Vagina (tissue), 2 donors: ENCODE measurements around the gene METTL16. TPM values are rescaled to one million over a fixed set of nuclear protein-coding genes. Genes with fewer than 3 reads are reported as not detected.

ENCODE experiments used
- DNase-seq, 2 donors: peaks; one replicate each; pipeline ENCODE4 v3.0.0-alpha.2; 2017; ENCODE audit errors: extremely low spot score in 2 of 2
- H3K27ac ChIP-seq: fragments of 200-600 bp; sonication (generic); one replicate; pipeline ENCODE4 v1.5.1; 2019
- H3K27me3 ChIP-seq: fragments of 200-600 bp; sonication (generic); one replicate; pipeline ENCODE4 v1.5.1; 2019
- H3K36me3 ChIP-seq, 2 donors: fragments of 200-600 bp; sonication (generic); one replicate each; pipeline ENCODE4 v1.5.1; 2017 to 2019
- H3K4me1 ChIP-seq: fragments of 200-600 bp; sonication (generic); one replicate; pipeline ENCODE4 v1.5.1; 2019
- H3K4me3 ChIP-seq, 2 donors: fragments of 200-600 bp; sonication (generic); 1 replicate in 1 of 2; 2 replicates in 1 of 2; pipeline ENCODE4 v1.5.1; 2016 to 2019
- H3K9me3 ChIP-seq: fragments of 200-600 bp; sonication (generic); one replicate; pipeline ENCODE4 v1.5.1; 2019
- POLR2A ChIP-seq, 2 donors: fragments of 450-650 bp; IDR thresholded peaks; one replicate each; pipeline ENCODE4 v1.6.1; 2017; ENCODE audit warnings: antibody characterized with exemption in 2 of 2, mild to moderate bottlenecking in 2 of 2, moderate library complexity in 2 of 2
- POLR2AphosphoS5 ChIP-seq, 2 donors: sonication (generic); formaldehyde crosslinking; IDR thresholded peaks; one replicate each; pipeline ENCODE4 v1.9.0; 2017; ENCODE audit warnings: antibody characterized with exemption in 2 of 2, mild to moderate bottlenecking in 2 of 2, low read depth in 1 of 2; ENCODE audit not compliant: insufficient read depth in 1 of 2
- intact Hi-C: fragments of 100-400 bp; cut with DNase I; formaldehyde crosslinking; loops from one replicate; pipeline ENCODE4 v1.15.1; 2023
- total RNA-seq: library from RNA; depleted of rRNA; stranded (reverse); fragments of >200 nt; gene quantifications from one replicate; pipeline ENCODE4 v1.2.3, GENCODE V29; 2016
- TF ChIP-seq, protein P1 (sequence below), 3 experiments: fragments of 450-650 bp in 2 of 3; fragments of 200-600 bp in 1 of 3; sonication (generic) in 1 of 3; IDR thresholded peaks; one replicate each; pipeline ENCODE4 v1.5.1; 2017 to 2019; ENCODE audit warnings: antibody characterized with exemption in 3 of 3, mild to moderate bottlenecking in 2 of 3, moderate library complexity in 2 of 3

Gene METTL16
- total RNA-seq, 1 donor from 2014 or later, result 30.4 TPM

DNA sequence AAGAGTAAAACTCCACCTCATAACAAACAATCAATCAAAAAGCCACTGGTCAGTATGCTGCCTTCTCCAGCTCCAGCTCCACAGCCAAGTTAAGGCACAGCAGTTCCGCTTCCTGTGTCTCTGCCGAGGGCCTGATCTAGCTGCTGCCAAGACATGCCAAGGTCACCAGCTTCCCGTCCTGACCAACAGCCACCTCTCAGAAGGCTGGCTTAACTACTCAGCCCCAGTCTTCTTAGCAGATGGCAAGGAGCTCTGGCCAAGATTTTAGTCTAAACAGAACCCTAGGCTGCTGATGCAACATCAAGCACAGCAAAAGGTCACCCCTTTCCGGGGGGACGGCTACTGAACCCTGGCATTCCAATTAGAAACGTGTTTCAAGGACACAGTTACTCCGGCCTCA, 93.1 kb downstream of the METTL16 start:
- peaks cover 19% of the 10 kb centered on the region for H3K4me1 ChIP-seq
- no peak overlapping the region for H3K4me3 ChIP-seq
- no peak for DNase-seq
- TF ChIP-seq POLR2A (IDR thresholded peaks at IDR 0.05) (no peak), POLR2AphosphoS5 (IDR thresholded peaks at IDR 0.05; ENCODE audit: insufficient read depth in 1 of 2, low read depth in 1 of 2) (no peak)
- TF ChIP-seq, protein P1, sequence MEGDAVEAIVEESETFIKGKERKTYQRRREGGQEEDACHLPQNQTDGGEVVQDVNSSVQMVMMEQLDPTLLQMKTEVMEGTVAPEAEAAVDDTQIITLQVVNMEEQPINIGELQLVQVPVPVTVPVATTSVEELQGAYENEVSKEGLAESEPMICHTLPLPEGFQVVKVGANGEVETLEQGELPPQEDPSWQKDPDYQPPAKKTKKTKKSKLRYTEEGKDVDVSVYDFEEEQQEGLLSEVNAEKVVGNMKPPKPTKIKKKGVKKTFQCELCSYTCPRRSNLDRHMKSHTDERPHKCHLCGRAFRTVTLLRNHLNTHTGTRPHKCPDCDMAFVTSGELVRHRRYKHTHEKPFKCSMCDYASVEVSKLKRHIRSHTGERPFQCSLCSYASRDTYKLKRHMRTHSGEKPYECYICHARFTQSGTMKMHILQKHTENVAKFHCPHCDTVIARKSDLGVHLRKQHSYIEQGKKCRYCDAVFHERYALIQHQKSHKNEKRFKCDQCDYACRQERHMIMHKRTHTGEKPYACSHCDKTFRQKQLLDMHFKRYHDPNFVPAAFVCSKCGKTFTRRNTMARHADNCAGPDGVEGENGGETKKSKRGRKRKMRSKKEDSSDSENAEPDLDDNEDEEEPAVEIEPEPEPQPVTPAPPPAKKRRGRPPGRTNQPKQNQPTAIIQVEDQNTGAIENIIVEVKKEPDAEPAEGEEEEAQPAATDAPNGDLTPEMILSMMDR (IDR thresholded peaks at IDR 0.05), result no peak
- no peak overlapping the region for H3K27ac ChIP-seq
- no peaks in the 10 kb centered on the region for H3K27me3 ChIP-seq
- peaks cover 0 to 14% of the 10 kb centered on the region in 2 donors for H3K36me3 ChIP-seq
- intact Hi-C loops, result no loop called here
- H3K9me3 ChIP-seq, result no peaks in the 10 kb centered on the region

DNA sequence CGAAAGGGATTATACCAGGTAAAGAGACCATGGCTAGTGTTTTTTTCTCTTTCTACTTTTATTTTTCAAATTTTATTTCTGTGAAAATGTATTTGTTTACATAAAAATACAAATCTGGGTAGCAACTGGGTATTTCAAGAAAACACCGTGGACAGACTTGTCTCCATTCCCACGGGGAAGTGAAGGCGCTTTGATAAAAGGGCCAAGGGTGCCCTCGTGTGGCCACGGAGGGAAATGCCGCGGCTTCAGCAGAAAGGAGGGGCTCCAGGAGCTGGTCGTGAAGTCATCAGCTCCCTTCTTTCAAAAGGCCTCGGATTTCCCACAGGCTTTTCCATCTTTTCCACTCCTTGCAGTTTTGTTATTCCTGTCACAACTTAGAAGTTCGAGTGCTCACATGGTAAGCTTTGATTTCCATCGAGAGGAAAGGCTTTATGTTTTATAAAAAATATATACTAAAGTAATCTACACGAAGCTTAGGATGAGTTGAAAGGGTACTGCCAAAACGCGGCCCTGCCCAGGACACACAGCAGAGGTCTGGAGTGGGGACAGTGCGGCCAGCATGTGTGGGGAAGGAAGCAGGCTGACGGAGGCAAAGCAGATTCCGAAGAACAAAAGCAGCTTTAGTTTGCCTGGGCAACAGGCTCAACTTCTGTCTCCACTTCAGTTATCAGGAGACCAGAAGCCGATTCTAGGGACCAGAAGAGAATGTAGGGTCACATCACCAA, 95.5 kb downstream of the METTL16 start:
- peaks cover 0 to 14% of the 10 kb centered on the region in 2 donors for H3K36me3 ChIP-seq
- DNase-seq, result no peak
- H3K27me3 ChIP-seq, result no peaks in the 10 kb centered on the region
- peak overlapping the region; percentile 66 for H3K27ac ChIP-seq
- no peaks in the 10 kb centered on the region for H3K9me3 ChIP-seq
- H3K4me1 ChIP-seq, result peaks cover 19% of the 10 kb centered on the region
- no peak overlapping the region for H3K4me3 ChIP-seq
- TF ChIP-seq, protein P1 (IDR thresholded peaks at IDR 0.05), result peak; percentile 93 to 98 (median 96)
- TF ChIP-seq POLR2AphosphoS5 (IDR thresholded peaks at IDR 0.05; ENCODE audit: insufficient read depth in 1 of 2, low read depth in 1 of 2) (peak in 1 of 2 donors; percentile 86), POLR2A (IDR thresholded peaks at IDR 0.05) (no peak)
- intact Hi-C loops, result loop anchor here (2.0 kb wide), 1 partner anchor 33 kb away; no protein-coding TSS in a partner anchor

DNA sequence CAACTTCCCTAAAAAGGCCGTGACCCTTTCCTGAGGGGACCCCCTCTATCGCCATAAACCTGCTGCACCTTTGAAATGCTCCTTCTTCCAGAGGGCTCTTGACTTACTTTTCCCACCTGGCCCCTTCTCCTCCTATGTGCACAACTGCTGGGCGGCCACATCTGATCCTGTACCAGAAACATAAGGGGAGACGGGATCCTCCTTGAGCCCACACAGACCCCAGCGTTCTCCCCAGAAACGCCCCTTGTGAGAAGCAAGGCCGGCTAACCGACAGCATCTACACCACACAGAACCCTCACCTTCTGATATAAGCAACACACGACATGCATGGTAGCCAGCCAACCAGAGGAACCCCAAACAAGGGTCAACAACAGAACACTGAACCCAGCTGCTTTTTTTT, 96.6 kb downstream of the METTL16 start:
- Histone ChIP-seq H3K4me3 (no peak overlapping the region), H3K27me3 (no peaks in the 10 kb centered on the region), H3K27ac (no peak overlapping the region), H3K4me1 (peaks cover 19% of the 10 kb centered on the region), H3K36me3 (peaks cover 0 to 11% of the 10 kb centered on the region in 2 donors), H3K9me3 (no peaks in the 10 kb centered on the region)
- TF ChIP-seq POLR2AphosphoS5 (IDR thresholded peaks at IDR 0.05; ENCODE audit: insufficient read depth in 1 of 2, low read depth in 1 of 2), result no peak
- TF ChIP-seq, protein P1 (IDR thresholded peaks at IDR 0.05), result no peak
- TF ChIP-seq POLR2A (IDR thresholded peaks at IDR 0.05), result no peak
- DNase-seq, result no peak
- intact Hi-C loops, result no loop called here

DNA sequence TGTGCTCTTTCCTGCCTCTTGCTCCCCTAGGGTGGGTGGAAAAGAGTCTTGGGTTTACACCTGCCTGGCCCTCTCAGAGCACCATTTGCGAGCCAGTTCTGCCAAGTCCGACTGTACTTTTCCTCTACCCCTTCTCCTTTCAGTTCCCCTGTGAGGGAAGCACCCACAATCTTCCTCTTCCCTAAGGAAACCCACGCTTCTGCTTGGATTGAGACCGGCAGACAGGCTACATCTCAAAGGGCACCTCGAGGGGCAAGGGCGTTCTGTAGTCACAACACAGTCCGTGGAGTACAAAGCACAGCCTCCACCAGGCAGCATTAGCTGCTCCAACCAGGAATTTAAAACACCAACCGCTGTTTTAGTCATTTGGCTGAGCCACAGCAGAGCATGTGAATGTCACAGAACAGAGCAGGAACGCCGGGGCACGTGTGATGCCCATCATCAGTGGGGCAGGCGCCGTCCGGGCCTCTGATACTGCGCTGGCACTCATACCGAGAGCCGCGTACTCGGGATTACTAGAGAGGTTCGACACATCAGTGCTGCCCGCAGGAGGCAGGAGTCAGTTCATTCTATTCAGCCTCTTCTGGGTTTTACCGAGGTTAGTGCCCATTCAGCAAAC, 97.1 kb downstream of the METTL16 start:
- peaks cover 0 to 6% of the 10 kb centered on the region in 2 donors for H3K36me3 ChIP-seq
- H3K4me1 ChIP-seq, result peaks cover 19% of the 10 kb centered on the region
- TF ChIP-seq, protein P1 (IDR thresholded peaks at IDR 0.05), result no peak
- TF ChIP-seq POLR2AphosphoS5 (IDR thresholded peaks at IDR 0.05; ENCODE audit: insufficient read depth in 1 of 2, low read depth in 1 of 2), result no peak
- TF ChIP-seq POLR2A (IDR thresholded peaks at IDR 0.05), result no peak
- H3K27ac ChIP-seq, result no peak overlapping the region
- intact Hi-C loops, result no loop called here
- H3K4me3 ChIP-seq, result no peak overlapping the region
- H3K27me3 ChIP-seq, result no peaks in the 10 kb centered on the region
- no peaks in the 10 kb centered on the region for H3K9me3 ChIP-seq
- DNase-seq, result no peak

DNA sequence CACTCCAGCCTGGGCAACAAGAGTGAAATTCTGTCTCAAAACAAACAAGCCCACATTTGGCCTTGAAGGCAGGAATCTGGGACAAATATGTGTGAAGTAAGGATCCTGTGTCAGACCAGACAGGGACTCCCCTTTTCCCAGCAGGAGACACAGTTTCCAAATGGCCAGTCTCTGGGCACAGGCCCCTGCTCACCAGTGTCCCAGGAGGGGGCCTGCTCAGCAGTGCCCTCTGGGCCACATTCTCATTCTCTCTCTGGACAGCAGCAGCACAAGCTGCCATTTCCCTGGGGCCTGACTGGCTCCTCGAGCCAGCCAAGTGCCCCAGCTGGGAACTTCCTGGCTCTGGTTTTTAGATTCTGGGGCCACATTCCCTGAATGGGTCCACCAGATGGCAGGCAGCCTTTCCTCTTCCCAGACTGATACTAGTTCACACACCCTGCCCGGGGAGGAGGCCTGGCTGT, 99.1 kb downstream of the METTL16 start:
- Histone ChIP-seq H3K4me3 (no peak overlapping the region), H3K36me3 (no peaks in the 10 kb centered on the region), H3K9me3 (no peaks in the 10 kb centered on the region), H3K27me3 (no peaks in the 10 kb centered on the region), H3K4me1 (peaks cover 14% of the 10 kb centered on the region), H3K27ac (peak overlapping the region; percentile 70)
- no peak for DNase-seq
- TF ChIP-seq POLR2AphosphoS5 (IDR thresholded peaks at IDR 0.05; ENCODE audit: insufficient read depth in 1 of 2, low read depth in 1 of 2) (no peak), POLR2A (IDR thresholded peaks at IDR 0.05) (no peak)
- TF ChIP-seq, protein P1 (IDR thresholded peaks at IDR 0.05), result no peak
- intact Hi-C loops, result no loop called here
